KBM-7 (cell line): ENCODE data around the gene GCNT1.
"Not testable (repeated sequence)": the region's sequence is repeated elsewhere in the genome, so short reads cannot be mapped to it uniquely, and the experiment has no call there.

ENCODE experiments used
- DNase-seq: peaks from one replicate; pipeline ENCODE4 v3.0.0-alpha.2; 2015
- in situ Hi-C: fragments of 300-500 bp; cut with MboI; formaldehyde crosslinking; loops from 2 replicates; pipeline ENCODE4 v1.14.3; 2020; ENCODE audit warnings: low sequenced_read_pairs, low pct_unique_long_range_greater_than_20kb, mixed read lengths

The GCNT1 gene

DNA sequence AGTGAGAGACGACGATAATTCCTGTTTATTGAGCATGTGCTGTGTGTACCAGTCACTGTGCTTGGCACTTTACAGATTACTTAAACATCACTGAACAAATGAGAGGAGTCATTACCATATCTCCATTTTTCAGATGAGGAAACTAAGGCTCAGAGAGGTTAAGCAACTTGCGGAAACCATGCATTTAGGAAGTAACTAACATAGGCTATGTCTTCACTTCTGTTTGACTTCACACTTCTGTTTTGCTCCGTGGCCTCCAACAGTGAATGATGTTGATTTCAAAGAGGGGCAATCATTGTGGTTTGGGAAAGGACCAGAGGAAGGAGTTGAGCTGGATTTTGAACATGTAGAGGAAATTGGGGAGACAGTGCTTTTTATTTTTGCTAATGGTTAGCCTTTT lies 16.7 kb downstream of the GCNT1 start:
- no peak for DNase-seq
- in situ Hi-C loops = no loop called here

DNA sequence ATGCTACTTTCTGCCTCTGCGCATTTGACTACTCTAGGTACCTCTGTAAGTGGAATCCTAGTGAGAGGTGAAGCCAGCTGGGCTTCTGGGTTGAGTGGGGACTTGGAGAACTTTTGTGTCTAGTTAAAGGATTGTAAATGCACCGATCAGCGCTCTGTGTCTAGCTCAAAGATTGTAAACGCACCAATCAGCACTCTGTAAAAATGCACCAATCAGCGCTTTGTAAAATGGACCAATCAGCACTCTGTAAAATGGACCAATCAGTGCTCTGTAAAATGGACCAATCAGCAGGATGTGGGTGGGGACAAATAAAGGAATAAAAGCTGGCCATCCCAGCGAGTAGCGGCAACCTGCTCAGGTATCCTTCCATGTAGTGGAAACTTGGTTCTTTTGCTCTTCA lies 18.8 kb downstream of the GCNT1 start:
- in situ Hi-C loops = not testable (repeated sequence)

DNA sequence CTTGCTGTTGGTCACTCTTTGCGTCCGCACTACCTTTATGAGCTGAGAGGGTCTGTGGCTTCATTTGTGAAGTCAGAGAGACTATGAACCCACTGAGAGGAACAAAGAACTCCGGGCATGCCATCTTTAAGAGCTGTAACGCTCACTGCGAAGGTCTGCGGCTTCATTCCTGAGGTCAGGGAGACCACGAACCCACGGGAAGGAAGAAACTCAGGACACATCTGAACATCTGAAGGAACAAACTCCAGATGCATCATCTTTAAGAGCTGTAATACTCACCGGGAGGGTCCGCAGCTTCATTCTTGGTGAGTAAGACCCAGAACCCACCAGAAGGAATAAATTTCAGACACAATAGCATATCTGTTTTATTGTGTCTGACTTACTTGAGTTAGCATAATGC lies 19.2 kb downstream of the GCNT1 start:
- no peak for DNase-seq
- in situ Hi-C loops = no loop called here

More for the DNA sequence above, 18.8 kb downstream of the GCNT1 start:
- DNase-seq = not testable (repeated sequence)

DNA sequence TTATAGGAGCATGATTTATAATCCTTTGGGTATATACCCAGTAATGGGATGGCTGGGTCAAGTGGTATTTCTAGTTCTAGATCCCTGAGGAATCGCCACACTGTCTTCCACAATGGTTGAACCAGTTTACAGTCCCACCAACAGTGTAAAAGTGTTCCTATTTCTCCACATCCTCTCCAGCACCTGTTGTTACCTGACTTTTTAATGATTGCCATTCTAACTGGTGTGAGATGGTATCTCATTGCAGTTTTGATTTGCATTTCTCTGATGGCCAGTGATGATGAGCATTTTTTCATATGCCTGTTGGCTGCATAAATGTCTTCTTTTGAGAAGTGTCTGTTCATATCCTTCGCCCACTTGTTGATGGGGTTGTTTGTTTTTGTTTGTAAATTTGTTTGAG lies 20.4 kb downstream of the GCNT1 start:
- in situ Hi-C loops, DNase-seq: not testable (repeated sequence)

DNA sequence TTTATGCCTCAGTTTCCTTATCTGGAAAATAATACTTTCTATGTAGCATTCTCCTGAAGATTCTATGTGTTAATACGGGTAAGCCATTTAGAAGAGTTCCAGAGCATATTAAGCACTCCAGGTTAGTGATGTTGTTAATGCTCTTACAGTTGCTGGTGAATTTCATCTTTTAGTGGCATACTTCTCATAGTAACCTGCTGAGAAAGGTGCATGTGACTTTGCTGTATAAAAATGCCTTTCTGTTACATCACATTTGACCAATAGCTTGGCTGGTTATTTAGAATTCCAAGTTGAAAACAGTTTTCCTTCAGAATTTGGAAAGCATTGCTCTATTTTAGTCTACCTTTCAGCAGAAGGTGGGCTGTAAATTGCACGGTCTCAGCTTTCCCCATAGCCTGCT lies 27.2 kb downstream of the GCNT1 start:
- in situ Hi-C loops = no loop called here
- DNase-seq = no peak

DNA sequence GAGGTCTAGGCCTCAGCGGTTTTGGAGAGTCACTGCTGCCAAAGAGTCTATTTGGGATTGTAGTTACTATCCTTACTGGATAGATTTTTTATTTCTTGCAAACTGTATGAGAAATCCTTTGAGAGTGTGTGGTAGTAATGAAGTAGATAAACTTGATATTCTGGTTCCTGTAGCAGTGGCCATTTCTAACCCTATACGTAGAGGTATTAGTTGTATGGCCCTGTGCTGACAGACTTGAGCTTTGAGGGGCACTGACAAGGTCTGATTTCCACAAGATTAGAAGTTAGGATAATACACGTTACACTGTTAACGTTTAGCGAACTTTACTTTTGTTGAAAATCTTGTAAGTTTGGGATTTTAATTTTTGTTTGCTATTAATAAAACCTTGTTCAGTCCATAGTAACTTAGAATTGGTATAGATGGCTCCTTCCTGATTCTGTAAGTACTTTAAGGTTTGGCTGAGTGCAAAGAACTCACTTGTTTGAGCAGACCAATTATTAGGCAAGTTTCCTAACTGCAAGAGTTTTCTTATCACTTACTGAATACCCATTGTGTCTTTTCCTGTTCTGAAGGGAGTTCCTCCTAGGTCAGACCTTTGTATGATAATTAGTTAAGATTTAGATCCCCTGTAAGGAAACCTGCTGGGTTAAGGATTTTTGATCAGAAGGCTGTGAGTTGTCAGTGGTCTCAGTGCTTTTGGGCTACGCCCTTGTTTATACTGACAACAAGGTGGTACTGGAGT lies 31.4 kb downstream of the GCNT1 start:
- DNase-seq = peak; percentile 69
- in situ Hi-C loops = no loop called here

DNA sequence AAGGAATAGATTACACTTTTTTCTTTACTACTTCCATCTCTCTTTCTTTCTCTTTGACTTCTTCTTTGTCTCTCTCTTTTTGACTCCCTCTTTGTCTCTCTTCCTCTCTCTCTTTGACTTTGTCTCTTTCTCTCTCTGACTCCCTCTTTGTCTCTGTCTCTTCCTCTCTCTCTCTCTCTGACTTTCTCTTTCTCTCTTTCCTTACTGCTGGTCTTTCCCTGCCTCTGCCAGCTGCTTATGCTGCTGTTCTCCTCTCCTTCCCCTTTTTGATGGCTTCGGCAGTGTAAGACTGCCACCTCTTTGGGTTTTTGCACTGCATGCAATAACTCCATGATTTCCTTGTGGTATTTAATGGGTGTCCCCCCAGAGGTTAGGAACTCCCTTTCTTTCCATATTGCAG lies 32.1 kb downstream of the GCNT1 start:
- in situ Hi-C loops = not testable (repeated sequence)
- DNase-seq = peak; percentile 64

DNA sequence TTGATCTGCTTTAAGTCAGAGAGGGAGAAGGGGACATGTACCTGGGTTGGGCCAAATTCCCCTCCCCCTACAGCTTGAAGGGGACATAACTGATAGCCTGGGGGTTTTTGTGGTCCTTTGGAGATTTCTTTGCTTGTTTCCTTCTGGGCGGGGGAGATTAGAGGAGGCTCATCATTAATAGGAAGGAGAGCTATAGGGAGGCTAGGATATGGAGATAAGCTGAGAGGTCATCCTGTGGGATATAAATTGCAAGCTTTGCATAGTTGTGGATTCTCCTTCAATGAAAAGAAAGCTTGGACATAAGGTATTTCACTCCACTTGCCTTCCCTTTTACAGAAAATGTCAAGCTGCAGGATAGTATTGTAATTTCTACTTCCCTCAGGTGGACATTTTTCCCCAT lies 34.5 kb downstream of the GCNT1 start:
- in situ Hi-C loops = not testable (repeated sequence)

DNA sequence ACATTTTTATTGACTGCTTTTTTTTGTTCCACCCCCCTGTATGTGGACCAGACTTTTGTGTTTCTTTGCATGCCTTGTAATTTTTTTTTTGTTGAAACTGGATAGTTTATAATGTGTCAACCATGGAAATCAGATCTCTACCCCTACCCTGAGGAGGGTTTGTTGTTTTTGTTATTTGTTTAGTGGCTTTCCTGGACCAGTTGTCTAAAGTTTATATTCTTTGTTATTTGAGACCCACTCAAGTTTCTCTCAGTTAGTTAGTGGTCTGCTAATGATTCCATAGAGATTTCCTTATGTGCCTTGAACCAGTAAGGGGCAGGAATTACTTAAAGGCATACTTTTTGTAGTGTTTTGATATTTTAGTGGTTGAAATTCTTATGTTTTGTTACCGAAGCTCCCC lies 41.1 kb downstream of the GCNT1 start:
- in situ Hi-C loops = no loop called here
- no peak for DNase-seq

More for the DNA sequence above, 34.5 kb downstream of the GCNT1 start:
- DNase-seq = not testable (repeated sequence)

DNA sequence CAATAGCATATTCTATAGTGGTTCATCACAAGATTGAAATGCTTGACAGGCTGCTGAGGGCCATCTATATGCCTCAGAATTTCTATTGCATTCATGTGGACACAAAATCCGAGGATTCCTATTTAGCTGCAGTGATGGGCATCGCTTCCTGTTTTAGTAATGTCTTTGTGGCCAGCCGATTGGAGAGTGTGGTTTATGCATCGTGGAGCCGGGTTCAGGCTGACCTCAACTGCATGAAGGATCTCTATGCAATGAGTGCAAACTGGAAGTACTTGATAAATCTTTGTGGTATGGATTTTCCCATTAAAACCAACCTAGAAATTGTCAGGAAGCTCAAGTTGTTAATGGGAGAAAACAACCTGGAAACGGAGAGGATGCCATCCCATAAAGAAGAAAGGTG lies 43.8 kb downstream of the GCNT1 start:
- in situ Hi-C loops = no loop called here
- peak; percentile 30 for DNase-seq

DNA sequence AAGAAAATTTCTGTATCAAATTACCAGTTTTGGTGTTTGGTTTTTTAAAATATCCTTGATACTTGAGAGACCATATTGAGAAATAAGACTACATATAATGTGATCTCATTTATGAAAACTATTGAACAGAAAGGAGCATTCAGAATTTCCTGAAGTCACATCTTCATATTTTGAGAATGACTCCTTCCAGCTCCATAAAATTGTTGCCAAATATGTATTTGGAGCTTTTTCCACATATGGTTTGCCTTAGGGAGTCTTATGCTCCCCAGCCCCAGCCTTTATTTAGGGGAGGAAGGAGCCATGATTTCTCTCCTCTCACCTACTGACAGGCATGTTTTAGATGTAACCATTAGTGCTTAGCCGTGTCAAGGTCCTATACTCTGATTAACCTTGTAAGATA lies 51.1 kb downstream of the GCNT1 start:
- in situ Hi-C loops = no loop called here
- no peak for DNase-seq

DNA sequence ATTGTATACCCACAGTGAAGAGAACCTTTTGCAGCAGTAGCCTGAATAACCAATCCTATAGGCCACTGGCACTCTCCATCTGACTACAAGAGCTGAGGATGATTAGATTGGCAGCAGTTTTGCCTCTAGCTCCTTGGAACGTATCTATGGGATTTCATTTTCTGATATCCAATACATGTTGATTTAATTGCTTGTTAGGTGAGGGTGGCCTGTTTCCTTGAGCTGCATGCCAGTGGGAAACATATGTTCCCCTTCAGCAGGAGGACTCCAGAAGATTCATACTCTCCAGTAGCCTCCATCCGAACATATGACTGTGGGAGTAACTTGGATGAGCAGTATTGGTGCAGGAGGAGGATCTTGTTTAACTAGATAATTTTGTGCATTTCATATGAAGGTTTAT lies 51.5 kb downstream of the GCNT1 start:
- DNase-seq = no peak
- in situ Hi-C loops = no loop called here

DNA sequence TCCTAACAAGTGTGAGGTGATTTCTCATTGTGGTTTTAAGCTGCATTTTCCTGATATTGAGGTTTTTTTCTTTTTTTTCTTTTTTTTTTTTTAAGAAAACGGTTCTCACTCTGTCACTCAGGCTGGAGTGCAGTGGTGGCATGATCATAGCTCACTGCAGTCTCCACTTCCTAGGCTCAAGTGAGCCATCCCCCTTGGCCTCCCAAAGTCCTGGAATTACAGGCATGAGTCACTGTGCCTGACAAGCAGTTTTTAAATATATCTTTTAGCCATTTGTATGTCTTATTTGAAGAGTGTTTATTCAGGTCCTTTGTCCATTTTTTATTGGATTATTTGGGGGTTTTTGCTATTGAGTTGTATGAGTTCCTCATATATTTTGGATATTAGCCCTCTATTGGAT lies 53.8 kb downstream of the GCNT1 start:
- in situ Hi-C loops = no loop called here

DNA sequence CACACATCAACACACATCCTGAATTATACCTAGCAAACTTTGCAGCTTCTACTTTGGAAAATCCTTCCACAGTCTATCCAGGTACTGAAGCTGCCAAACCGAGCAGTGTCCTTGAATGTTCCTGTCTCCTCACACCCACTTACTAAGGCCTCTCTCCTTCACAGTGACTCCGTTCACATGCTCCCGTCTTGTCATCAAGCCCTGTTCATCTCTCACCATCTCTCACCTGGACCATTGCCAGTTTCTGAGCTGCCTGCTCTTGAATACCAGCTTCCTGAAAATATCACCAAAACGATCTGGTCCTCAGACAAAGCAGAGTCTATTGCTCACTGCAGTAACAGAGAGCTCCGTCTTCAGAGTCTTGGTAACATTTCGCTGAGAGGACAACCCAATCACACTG lies 57.4 kb downstream of the GCNT1 start:
- in situ Hi-C loops = no loop called here
- DNase-seq = peak; percentile 56

More for the DNA sequence above, 53.8 kb downstream of the GCNT1 start:
- DNase-seq = no peak

DNA sequence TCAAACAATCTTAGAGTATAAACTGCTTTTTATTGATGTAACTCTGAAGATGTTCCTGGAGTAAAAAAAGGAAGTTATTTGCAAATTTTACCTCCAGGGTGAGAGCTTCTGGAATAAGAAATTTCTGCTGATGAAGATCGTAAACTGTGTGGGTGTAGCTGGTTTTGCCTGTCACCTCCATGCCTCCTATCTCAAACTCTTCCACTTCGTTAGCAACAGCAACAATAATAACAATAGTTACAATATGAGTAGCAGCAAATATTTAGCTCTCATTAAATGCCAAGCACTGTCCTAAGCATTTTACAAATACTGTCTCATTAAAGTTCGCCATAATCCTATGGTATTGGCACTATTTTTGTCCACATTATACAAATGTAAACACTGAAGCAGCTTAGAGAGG lies 57.9 kb downstream of the GCNT1 start:
- in situ Hi-C loops = no loop called here
- DNase-seq = peak; percentile 34

DNA sequence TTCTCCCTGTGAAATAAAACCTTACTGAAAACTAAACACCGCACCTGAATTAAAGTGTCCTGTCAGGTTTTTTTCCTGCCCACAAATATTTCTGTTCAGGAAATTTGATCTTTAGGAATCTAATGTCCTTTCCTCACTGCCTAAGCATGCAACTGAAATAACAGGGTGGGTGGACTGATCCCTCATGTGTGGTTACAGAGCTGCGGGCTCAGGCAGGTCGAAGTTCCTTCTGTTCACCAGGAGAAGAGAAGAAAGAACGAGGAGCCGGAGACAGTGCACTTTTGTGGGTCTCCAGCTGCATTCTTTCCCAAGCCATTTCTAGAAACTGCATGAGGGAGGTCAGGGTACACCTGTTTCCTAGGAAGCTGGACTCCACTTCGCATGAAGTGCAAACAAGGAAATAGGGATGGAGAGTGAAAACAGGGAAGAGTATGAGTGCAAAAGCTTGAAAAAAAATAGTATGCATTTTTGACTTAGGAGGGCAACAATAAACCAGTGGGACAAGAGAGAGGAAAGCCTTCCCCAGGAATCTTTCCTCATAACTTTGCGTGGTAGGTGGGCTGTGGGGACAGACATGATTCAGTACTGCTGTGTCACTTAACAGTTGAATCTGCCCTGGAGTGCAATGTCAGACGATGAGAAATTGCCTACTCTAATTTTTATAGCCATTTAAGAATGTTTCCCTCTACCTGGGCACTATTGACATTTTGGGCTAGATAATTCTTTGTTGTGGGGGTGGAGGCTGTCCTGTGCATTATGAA lies 60.3 kb downstream of the GCNT1 start:
- in situ Hi-C loops = no loop called here

DNA sequence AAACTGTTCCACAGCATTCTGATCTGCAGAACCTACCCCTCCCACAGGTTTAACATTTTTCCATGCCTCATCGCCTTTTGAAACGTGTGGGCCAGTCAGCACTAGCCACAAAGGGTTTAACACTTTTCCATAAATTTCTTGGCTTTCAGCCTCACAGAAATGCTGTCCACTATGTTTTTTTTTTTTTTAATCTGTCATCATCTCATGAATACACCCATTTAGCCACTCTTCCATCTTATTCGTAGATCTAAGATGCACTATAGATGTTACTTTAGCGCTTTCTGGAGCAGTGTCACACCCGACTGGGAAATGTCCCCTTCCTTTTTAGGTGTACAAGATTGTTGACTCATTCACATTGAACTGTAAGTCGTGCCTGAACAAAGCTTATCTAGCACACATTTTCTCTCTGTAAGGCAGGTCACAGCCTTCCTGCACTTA lies 62.3 kb downstream of the GCNT1 start:
- in situ Hi-C loops = no loop called here

More for the DNA sequence above, 60.3 kb downstream of the GCNT1 start:
- DNase-seq = no peak

DNA sequence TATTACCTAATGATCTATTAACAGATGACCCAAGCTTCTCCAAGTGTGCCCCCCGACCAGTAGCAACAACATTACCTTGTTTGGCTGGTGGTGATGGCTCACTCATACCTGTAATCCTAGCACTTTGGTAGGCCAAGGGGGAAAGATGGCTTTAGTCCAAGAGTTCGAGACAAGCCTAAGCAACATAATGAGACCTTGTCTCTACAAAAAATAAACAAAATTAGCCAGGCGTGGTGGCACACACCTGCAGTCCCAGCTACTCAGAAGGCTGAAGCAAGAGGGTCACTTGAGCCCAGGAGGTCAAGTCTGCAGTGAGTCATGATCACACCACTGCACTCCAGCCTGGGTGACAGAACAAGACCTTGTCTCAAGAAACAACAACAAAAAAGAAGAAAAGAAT lies 62.9 kb downstream of the GCNT1 start:
- DNase-seq = no peak

More for the DNA sequence above, 62.3 kb downstream of the GCNT1 start:
- DNase-seq = no peak

DNA sequence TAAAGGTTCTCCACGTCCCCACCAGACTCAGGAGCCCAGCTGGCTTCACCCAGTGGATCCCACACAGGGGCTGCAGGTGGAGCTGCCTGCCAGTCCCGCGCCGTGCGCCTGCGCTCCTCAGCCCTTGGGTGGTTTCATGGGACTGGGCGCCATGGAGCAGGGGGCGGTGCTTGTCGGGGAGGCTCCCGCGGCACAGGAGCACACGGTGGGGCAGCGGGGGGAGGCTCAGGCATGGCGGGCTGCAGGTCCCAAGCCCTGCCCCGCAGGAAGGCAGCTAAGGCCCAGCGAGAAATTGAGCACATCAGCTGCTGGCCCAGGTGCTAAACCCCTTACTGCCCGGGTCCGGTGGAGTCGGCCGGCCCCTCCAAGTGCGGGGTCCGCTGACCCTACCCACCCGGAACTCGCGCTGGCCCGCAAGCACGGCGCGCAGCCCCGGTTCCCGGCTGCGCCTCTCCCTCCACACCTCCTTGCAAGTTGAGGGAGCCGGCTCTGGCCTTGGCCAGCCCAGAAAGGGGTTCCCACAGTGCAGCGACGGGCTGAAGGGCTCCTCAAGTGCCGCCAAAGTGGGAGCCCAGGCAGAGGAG lies 64.7 kb downstream of the GCNT1 start:
- DNase-seq, in situ Hi-C loops: not testable (repeated sequence)

More for the DNA sequence above, 62.9 kb downstream of the GCNT1 start:
- in situ Hi-C loops = no loop called here

DNA sequence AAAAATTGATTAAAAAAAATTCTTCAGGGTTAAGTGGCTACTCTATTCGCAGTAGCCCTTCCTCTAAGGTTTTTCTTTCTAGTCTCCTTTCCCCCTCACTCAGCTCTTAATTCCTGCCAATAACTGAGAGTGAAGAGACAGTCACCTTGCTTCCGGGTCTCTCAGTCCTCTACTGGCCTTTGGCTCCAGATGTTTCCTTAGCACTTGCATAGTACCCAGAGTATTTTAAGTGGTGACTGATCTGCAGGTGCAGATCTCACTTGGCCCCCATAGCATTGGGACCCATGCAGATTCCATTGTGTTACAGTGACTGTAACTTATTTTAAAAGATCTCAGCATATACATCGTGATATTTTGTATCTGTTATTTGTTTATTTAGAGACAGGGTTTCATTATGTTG lies 66.2 kb downstream of the GCNT1 start:
- in situ Hi-C loops = no loop called here
- DNase-seq = no peak
